ENCODE data around the gene PPP1R18. TPM values are rescaled to one million over a fixed set of nuclear protein-coding genes. Genes with fewer than 3 reads are reported as not detected.

PPP1R18 gene
- total and polyA plus RNA-seq, 9 of the 15 experiments (the other 6 are each of a cell fraction or from before 2014, with no cell fraction given), result 12.0 to 99.2 (median 42.6) TPM

DNA sequence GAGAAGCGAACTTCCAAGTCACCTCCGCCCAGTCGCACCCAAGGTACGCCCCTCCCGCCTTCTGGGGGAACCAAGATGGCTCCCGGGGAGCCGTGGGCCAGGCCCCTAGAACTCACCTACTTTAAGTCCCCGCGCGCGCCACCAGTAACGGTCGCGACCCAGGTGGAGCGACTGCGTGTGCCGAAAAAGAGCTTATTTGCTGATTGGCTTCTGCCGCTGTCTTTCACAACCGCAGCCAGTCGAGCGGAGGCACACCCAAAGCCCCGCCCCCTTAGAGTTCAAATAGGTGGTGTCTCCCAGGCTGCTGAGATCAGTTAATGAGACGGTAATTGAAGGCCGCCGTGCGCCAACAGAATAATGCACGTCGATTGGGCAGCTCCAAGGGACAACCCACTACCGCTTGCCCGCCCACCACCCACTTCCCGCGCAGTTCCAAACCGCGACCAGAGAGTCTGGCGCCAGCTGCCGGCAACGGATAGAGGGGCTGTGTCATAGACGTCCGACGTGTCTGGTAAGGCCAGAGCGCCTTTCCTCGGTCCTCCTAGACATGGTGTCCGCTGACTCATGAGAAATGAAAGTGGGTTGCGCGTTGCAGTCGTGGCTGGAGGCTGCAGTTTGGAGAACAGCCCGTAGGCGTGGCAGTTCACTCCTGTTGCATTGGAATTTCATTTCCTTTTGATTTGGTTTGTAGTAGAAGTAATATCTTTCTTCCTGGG lies 30.8 kb upstream of the PPP1R18 start, which contains the start of gene MDC1 (continued):
- TF ChIP-seq, protein P1, sequence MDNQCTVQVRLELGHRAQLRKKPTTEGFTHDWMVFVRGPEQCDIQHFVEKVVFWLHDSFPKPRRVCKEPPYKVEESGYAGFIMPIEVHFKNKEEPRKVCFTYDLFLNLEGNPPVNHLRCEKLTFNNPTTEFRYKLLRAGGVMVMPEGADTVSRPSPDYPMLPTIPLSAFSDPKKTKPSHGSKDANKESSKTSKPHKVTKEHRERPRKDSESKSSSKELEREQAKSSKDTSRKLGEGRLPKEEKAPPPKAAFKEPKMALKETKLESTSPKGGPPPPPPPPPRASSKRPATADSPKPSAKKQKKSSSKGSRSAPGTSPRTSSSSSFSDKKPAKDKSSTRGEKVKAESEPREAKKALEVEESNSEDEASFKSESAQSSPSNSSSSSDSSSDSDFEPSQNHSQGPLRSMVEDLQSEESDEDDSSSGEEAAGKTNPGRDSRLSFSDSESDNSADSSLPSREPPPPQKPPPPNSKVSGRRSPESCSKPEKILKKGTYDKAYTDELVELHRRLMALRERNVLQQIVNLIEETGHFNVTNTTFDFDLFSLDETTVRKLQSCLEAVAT (IDR thresholded peaks at IDR 0.05), result peak; percentile 50 to 72; a peak in 3 of 4 replicates
- TF ChIP-seq ZNF184 (CRISPR knock-in tag; IDR thresholded peaks at IDR 0.05) (no peak), CREB1 (IDR thresholded peaks at IDR 0.05) (peak; percentile 90), CREB1 (CRISPR knock-in tag; IDR thresholded peaks at IDR 0.05) (peak; percentile 94), BRD9 (IDR thresholded peaks at IDR 0.05; ENCODE audit: low read depth, partially characterized antibody) (peak; percentile 97), DPF2 (IDR thresholded peaks at IDR 0.05) (peak; percentile 64; the same call in 1 of the 2 replicates), HSF4 (CRISPR knock-in tag; IDR thresholded peaks at IDR 0.05; ENCODE audit: borderline replicate concordance) (no peak), ZSCAN29 (IDR thresholded peaks at IDR 0.05) (no peak), MEIS2 (IDR thresholded peaks at IDR 0.05; ENCODE audit: partially characterized antibody) (peak; percentile 86), ZNF274 (IDR thresholded peaks at IDR 0.05; ENCODE audit: borderline replicate concordance, low read depth, low read length) (no peak), ZNF695 (CRISPR knock-in tag; IDR thresholded peaks at IDR 0.05) (no peak), PCBP2 (IDR thresholded peaks at IDR 0.05; ENCODE audit: low read depth, low read length, poor library complexity, severe bottlenecking) (no peak), SREBF2 (CRISPR knock-in tag; IDR thresholded peaks at IDR 0.05) (no peak), RNF2 (IDR thresholded peaks at IDR 0.05) (peak; percentile 92; the same call in 1 of the 2 replicates), HDAC6 (IDR thresholded peaks at IDR 0.05; ENCODE audit: low read depth, low read length) (no peak), ELF2 (CRISPR knock-in tag; IDR thresholded peaks at IDR 0.05) (0 out of 2 replicates have a peak, but pooled peaks have one; percentile 19)
- TF ChIP-seq, protein P2, sequence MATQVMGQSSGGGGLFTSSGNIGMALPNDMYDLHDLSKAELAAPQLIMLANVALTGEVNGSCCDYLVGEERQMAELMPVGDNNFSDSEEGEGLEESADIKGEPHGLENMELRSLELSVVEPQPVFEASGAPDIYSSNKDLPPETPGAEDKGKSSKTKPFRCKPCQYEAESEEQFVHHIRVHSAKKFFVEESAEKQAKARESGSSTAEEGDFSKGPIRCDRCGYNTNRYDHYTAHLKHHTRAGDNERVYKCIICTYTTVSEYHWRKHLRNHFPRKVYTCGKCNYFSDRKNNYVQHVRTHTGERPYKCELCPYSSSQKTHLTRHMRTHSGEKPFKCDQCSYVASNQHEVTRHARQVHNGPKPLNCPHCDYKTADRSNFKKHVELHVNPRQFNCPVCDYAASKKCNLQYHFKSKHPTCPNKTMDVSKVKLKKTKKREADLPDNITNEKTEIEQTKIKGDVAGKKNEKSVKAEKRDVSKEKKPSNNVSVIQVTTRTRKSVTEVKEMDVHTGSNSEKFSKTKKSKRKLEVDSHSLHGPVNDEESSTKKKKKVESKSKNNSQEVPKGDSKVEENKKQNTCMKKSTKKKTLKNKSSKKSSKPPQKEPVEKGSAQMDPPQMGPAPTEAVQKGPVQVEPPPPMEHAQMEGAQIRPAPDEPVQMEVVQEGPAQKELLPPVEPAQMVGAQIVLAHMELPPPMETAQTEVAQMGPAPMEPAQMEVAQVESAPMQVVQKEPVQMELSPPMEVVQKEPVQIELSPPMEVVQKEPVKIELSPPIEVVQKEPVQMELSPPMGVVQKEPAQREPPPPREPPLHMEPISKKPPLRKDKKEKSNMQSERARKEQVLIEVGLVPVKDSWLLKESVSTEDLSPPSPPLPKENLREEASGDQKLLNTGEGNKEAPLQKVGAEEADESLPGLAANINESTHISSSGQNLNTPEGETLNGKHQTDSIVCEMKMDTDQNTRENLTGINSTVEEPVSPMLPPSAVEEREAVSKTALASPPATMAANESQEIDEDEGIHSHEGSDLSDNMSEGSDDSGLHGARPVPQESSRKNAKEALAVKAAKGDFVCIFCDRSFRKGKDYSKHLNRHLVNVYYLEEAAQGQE (IDR thresholded peaks at IDR 0.05; ENCODE audit: borderline replicate concordance), result no peak
- TF ChIP-seq, protein P2 (CRISPR knock-in tag; IDR thresholded peaks at IDR 0.05; ENCODE audit: low read depth), result peak; percentile 25; the same call in 1 of the 2 replicates
- TF ChIP-seq, protein P3, sequence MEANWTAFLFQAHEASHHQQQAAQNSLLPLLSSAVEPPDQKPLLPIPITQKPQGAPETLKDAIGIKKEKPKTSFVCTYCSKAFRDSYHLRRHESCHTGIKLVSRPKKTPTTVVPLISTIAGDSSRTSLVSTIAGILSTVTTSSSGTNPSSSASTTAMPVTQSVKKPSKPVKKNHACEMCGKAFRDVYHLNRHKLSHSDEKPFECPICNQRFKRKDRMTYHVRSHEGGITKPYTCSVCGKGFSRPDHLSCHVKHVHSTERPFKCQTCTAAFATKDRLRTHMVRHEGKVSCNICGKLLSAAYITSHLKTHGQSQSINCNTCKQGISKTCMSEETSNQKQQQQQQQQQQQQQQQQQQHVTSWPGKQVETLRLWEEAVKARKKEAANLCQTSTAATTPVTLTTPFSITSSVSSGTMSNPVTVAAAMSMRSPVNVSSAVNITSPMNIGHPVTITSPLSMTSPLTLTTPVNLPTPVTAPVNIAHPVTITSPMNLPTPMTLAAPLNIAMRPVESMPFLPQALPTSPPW (CRISPR knock-in tag; IDR thresholded peaks at IDR 0.05), result peak; percentile 83
